ENCODE results near the gene CACNB1. TPM values are rescaled to one million over a fixed set of nuclear protein-coding genes. Genes with fewer than 3 reads are reported as not detected.

The CACNB1 gene
- total and polyA plus RNA-seq, 10 of the 15 experiments (the other 5 are each of a cell fraction or from before 2014, with no cell fraction given) = 0.06 to 15.6 (median 6.3) TPM

DNA sequence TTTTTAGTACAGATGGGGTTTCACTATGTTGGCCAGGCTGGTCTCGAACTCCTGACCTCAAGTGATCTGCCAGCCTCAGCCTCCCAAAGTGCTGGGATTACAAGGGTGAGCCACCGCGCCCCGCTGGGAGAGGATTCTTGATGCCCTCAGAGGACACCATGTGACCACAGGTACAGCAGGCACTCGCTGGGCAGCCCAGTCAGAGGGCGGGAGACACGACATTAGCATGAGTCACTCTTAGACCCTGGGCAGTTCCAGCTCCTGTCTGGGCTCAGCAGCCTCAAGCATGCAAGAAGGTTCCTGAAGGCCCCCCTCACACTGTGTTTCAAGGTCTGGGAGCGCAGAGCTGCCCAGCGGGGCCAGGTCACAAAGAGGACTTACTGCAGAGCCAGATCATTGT, 16.4 kb upstream of the CACNB1 start:
- SMC1A ChIA-PET (ENCODE audit: uncharacterized antibody, unreplicated experiment) = no interaction called here
- Histone ChIP-seq H3K36me3 (ENCODE audit: control insufficient read depth in 2 of 2, insufficient read depth in 2 of 2, low read length in 1 of 2) (no peaks in the 10 kb centered on the region), H3K4me1 (ENCODE audit: control insufficient read depth, insufficient read depth, low read length) (peaks cover 12% of the 10 kb centered on the region), H3K27me3 (replicated peaks in 1 of 2; ENCODE audit: control insufficient read depth in 2 of 2, insufficient read depth in 2 of 2, low read length in 1 of 2) (peaks cover 2 to 3% of the 10 kb centered on the region in 2 experiments; a peak in 1 of 4 replicates), H3K4me2 (ENCODE audit: control insufficient read depth, insufficient read depth) (no peak overlapping the region), H3K9me3 (replicated peaks; ENCODE audit: control insufficient read depth, insufficient read depth, low read length) (no peaks in the 10 kb centered on the region), H3K79me2 (ENCODE audit: control insufficient read depth, insufficient read depth, low read length) (no peaks in the 10 kb centered on the region), H3K4me3 (no peak overlapping the region), H2AFZ (ENCODE audit: control insufficient read depth, low read depth, low read length) (no peak overlapping the region), H3K9ac (ENCODE audit: control insufficient read depth, insufficient read depth, low read length) (no peak overlapping the region), H4K20me1 (ENCODE audit: control insufficient read depth, insufficient read depth) (no peaks in the 10 kb centered on the region), H3K27ac (ENCODE audit: control insufficient read depth, insufficient read depth) (no peak overlapping the region)
- BruUV-seq (replicated peaks) = no TSS peak
- in situ Hi-C loops (cut with MboI) (no loop called here), intact Hi-C loops (cut with micrococcal nuclease; ENCODE audit: unreplicated experiment) (no loop called here)
- WGBS (ENCODE audit: insufficient coverage, insufficient replicate concordance, low lambda C conversion rate, missing lambda C conversion rate) = 48% methylated on average over 9 of the region's 9 CpGs
- CTCF ChIA-PET = no interaction called here
- ATAC-seq = no peak
- POLR2A ChIA-PET = no interaction called here
- no peak for FAIRE-seq
- DNase-seq (ENCODE audit: low read depth, low spot score) = no peak
- RAD21 ChIA-PET (ENCODE audit: unreplicated experiment) = no interaction called here
- TF ChIP-seq TCF3 (IDR thresholded peaks at IDR 0.05; ENCODE audit: borderline replicate concordance, insufficient read depth, low read depth, low read length) (no peak), SIN3A (IDR thresholded peaks at IDR 0.05; ENCODE audit: low read depth, low read length) (no peak), NFIC (IDR thresholded peaks at IDR 0.05; ENCODE audit: low read depth, low read length) (no peak), ASH2L (IDR thresholded peaks at IDR 0.05; ENCODE audit: borderline replicate concordance, low read depth) (no peak), SMC3 (IDR thresholded peaks at IDR 0.05; ENCODE audit: borderline replicate concordance, low read length) (no peak), SIX5 (IDR thresholded peaks at IDR 0.05; ENCODE audit: low read depth, low read length, severe bottlenecking) (no peak), ZNF687 (IDR thresholded peaks at IDR 0.05) (no peak), CHD4 (IDR thresholded peaks at IDR 0.05) (no peak), ZNF24 (IDR thresholded peaks at IDR 0.05) (no peak), MLLT1 (IDR thresholded peaks at IDR 0.05) (no peak), STAT3 (IDR thresholded peaks at IDR 0.05; ENCODE audit: low read depth, low read length) (no peak)
- TF ChIP-seq, protein P1, sequence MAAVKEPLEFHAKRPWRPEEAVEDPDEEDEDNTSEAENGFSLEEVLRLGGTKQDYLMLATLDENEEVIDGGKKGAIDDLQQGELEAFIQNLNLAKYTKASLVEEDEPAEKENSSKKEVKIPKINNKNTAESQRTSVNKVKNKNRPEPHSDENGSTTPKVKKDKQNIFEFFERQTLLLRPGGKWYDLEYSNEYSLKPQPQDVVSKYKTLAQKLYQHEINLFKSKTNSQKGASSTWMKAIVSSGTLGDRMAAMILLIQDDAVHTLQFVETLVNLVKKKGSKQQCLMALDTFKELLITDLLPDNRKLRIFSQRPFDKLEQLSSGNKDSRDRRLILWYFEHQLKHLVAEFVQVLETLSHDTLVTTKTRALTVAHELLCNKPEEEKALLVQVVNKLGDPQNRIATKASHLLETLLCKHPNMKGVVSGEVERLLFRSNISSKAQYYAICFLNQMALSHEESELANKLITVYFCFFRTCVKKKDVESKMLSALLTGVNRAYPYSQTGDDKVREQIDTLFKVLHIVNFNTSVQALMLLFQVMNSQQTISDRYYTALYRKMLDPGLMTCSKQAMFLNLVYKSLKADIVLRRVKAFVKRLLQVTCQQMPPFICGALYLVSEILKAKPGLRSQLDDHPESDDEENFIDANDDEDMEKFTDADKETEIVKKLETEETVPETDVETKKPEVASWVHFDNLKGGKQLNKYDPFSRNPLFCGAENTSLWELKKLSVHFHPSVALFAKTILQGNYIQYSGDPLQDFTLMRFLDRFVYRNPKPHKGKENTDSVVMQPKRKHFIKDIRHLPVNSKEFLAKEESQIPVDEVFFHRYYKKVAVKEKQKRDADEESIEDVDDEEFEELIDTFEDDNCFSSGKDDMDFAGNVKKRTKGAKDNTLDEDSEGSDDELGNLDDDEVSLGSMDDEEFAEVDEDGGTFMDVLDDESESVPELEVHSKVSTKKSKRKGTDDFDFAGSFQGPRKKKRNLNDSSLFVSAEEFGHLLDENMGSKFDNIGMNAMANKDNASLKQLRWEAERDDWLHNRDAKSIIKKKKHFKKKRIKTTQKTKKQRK (IDR thresholded peaks at IDR 0.05; ENCODE audit: low read depth, low read length) = no peak
